Activated CD8-positive, alpha-beta memory T cell treated with anti-CD3 and anti-CD28 coated beads, Interleukin-2, amount 10 ng/mL, durations not matched to agents 7 days and 5 days (primary cell): Measurements from ENCODE around the gene UBE4A. TPM values are rescaled to one million over a fixed set of nuclear protein-coding genes. Genes with fewer than 3 reads are reported as not detected.
A peak's percentile ranks its signal among the peaks of the same experiment; 100 is the strongest.

Source experiments
- ATAC-seq: fragments of 150-1000 bp; cut with Tn5 transposase; one replicate; pipeline ENCODE4 v1.10.0; 2021; ENCODE audit warnings: moderate library complexity
- CTCF ChIA-PET: fragments of 350-600 bp; sonication (Branson Sonifier 250); formaldehyde crosslinking; loops from one replicate; lab custom pipeline; 2021; ENCODE audit warnings: antibody characterized with exemption; lab: Charles Lee
- DNase-seq: peaks from one replicate; pipeline ENCODE4 v3.0.0-alpha.2; 2020
- H3K27ac Mint-ChIP-seq: one replicate; pipeline ENCODE4 v1.8.0; 2021; ENCODE audit warnings: mild to moderate bottlenecking, mixed read lengths
- H3K27me3 Mint-ChIP-seq: one replicate; pipeline ENCODE4 v1.8.0; 2021; ENCODE audit warnings: mixed read lengths
- H3K36me3 Mint-ChIP-seq: one replicate; pipeline ENCODE4 v1.8.0; 2021; ENCODE audit warnings: mild to moderate bottlenecking, mixed read lengths
- H3K4me1 Mint-ChIP-seq: one replicate; pipeline ENCODE4 v1.8.0; 2021; ENCODE audit warnings: mixed read lengths
- H3K4me3 Mint-ChIP-seq: one replicate; pipeline ENCODE4 v1.8.0; 2021; ENCODE audit warnings: mild to moderate bottlenecking, moderate library complexity, mixed read lengths
- H3K9me3 Mint-ChIP-seq: one replicate; pipeline ENCODE4 v1.8.0; 2022; ENCODE audit warnings: low read depth, mixed read lengths
- total RNA-seq, 2 experiments: library from RNA; stranded (reverse); gene quantifications; one replicate each; pipeline ENCODE4 v1.2.3, GENCODE V29; 2021

The UBE4A gene
- total RNA-seq, 2 experiments from 2014 or later = 43.4 to 47.8 TPM

- CTCF ChIA-PET = no interaction called here
- DNase-seq = no peak
- Mint-ChIP-seq H3K36me3 (peaks cover 68% of the 10 kb centered on the region), H3K27me3 (no peaks in the 10 kb centered on the region), H3K4me3 (no peak overlapping the region), H3K9me3 (no peaks in the 10 kb centered on the region), H3K27ac (peak overlapping the region; percentile 24), H3K4me1 (peaks cover 58% of the 10 kb centered on the region)
- no peak for ATAC-seq
Observed at GRCh38 chr11:118349475-118349874, 9.9 kb upstream of the UBE4A start.

- Mint-ChIP-seq H3K9me3 (no peaks in the 10 kb centered on the region), H3K4me1 (peaks cover 30% of the 10 kb centered on the region), H3K27ac (peak overlapping the region; percentile 66), H3K36me3 (peaks cover 41% of the 10 kb centered on the region), H3K4me3 (no peak overlapping the region), H3K27me3 (no peaks in the 10 kb centered on the region)
- DNase-seq (no peak), ATAC-seq (peak; percentile 20)
- CTCF ChIA-PET = interaction anchor here (0.7 to 5.0 kb wide), 12 partner anchors 11 to 155 kb away, joined by 3 to 23 read pairs (median 5); partner anchors contain the start of genes CD3D and JAML
Observed at GRCh38 chr11:118353084-118353710, 6.2 kb upstream of the UBE4A start.

- CTCF ChIA-PET = no interaction called here
- no peak overlapping the region for H3K27ac Mint-ChIP-seq
- no peak overlapping the region for H3K4me3 Mint-ChIP-seq
- peaks cover 43% of the 10 kb centered on the region for H3K4me1 Mint-ChIP-seq
- no peak for ATAC-seq
- H3K36me3 Mint-ChIP-seq = peaks cover 16% of the 10 kb centered on the region
- no peak for DNase-seq
- H3K27me3 Mint-ChIP-seq = no peaks in the 10 kb centered on the region
- no peaks in the 10 kb centered on the region for H3K9me3 Mint-ChIP-seq
Observed at GRCh38 chr11:118358071-118358470, 1.3 kb upstream of the UBE4A start.

GRCh38 chr11:118364956-118365615, 5.7 kb downstream of the UBE4A start:
- no peak for DNase-seq
- H3K9me3 Mint-ChIP-seq = no peaks in the 10 kb centered on the region
- no peak overlapping the region for H3K27ac Mint-ChIP-seq
- no peak for ATAC-seq
- H3K27me3 Mint-ChIP-seq = no peaks in the 10 kb centered on the region
- peaks cover 40% of the 10 kb centered on the region for H3K36me3 Mint-ChIP-seq
- peaks cover 29% of the 10 kb centered on the region for H3K4me1 Mint-ChIP-seq
- CTCF ChIA-PET = interaction anchor here (0.7 to 2.2 kb wide), 10 partner anchors 9 to 194 kb away, joined by 3 to 8 read pairs (median 3); no protein-coding TSS in a partner anchor
- H3K4me3 Mint-ChIP-seq = no peak overlapping the region

GRCh38 chr11:118366287-118366686, 6.9 kb downstream of the UBE4A start:
- H3K36me3 Mint-ChIP-seq = peaks cover 48% of the 10 kb centered on the region
- ATAC-seq = no peak
- no peak overlapping the region for H3K4me3 Mint-ChIP-seq
- peak overlapping the region; percentile 17 for H3K27ac Mint-ChIP-seq
- CTCF ChIA-PET = interaction anchor here (0.7 to 2.1 kb wide), 4 partner anchors 13 to 64 kb away, joined by 3 to 4 read pairs (median 4); no protein-coding TSS in a partner anchor
- no peaks in the 10 kb centered on the region for H3K9me3 Mint-ChIP-seq
- peaks cover 19% of the 10 kb centered on the region for H3K4me1 Mint-ChIP-seq
- no peak for DNase-seq
- no peaks in the 10 kb centered on the region for H3K27me3 Mint-ChIP-seq

- no peak overlapping the region for H3K4me3 Mint-ChIP-seq
- H3K27ac Mint-ChIP-seq = no peak overlapping the region
- no peak for ATAC-seq
- no peaks in the 10 kb centered on the region for H3K9me3 Mint-ChIP-seq
- no peak for DNase-seq
- H3K27me3 Mint-ChIP-seq = no peaks in the 10 kb centered on the region
- H3K4me1 Mint-ChIP-seq = peaks cover 1% of the 10 kb centered on the region
- peaks cover 70% of the 10 kb centered on the region for H3K36me3 Mint-ChIP-seq
- CTCF ChIA-PET = no interaction called here
Observed at GRCh38 chr11:118370774-118371173, 11.4 kb downstream of the UBE4A start.

- Mint-ChIP-seq H3K4me3 (no peak overlapping the region), H3K27ac (no peak overlapping the region), H3K9me3 (no peaks in the 10 kb centered on the region), H3K36me3 (peaks cover 69% of the 10 kb centered on the region), H3K27me3 (no peaks in the 10 kb centered on the region), H3K4me1 (peaks cover 3% of the 10 kb centered on the region)
- CTCF ChIA-PET = interaction anchor here (0.8 to 1.9 kb wide), 4 partner anchors 8 to 19 kb away, joined by 3 to 5 read pairs (median 3); partner anchors contain the start of gene UBE4A
- DNase-seq = no peak
- no peak for ATAC-seq
Observed at GRCh38 chr11:118373263-118373662, 13.9 kb downstream of the UBE4A start.

GRCh38 chr11:118373871-118374270, 14.5 kb downstream of the UBE4A start:
- Mint-ChIP-seq H3K9me3 (no peaks in the 10 kb centered on the region), H3K27me3 (no peaks in the 10 kb centered on the region), H3K36me3 (peaks cover 65% of the 10 kb centered on the region), H3K27ac (no peak overlapping the region), H3K4me1 (peaks cover 3% of the 10 kb centered on the region), H3K4me3 (no peak overlapping the region)
- DNase-seq = no peak
- CTCF ChIA-PET = interaction anchor here (1.1 to 1.9 kb wide), 3 partner anchors 9 to 18 kb away, joined by 3 to 5 read pairs (median 3); partner anchors contain the start of gene UBE4A
- ATAC-seq = no peak

- H3K4me1 Mint-ChIP-seq = peaks cover 3% of the 10 kb centered on the region
- ATAC-seq (no peak), DNase-seq (no peak)
- CTCF ChIA-PET = interaction anchor here (1.9 kb wide), 1 partner anchor 12 kb away, joined by 6 read pairs; no protein-coding TSS in a partner anchor
- H3K27ac Mint-ChIP-seq = no peak overlapping the region
- no peaks in the 10 kb centered on the region for H3K9me3 Mint-ChIP-seq
- no peak overlapping the region for H3K4me3 Mint-ChIP-seq
- peaks cover 66% of the 10 kb centered on the region for H3K36me3 Mint-ChIP-seq
- H3K27me3 Mint-ChIP-seq = no peaks in the 10 kb centered on the region
Observed at GRCh38 chr11:118374729-118375128, 15.3 kb downstream of the UBE4A start.

GRCh38 chr11:118375978-118376377, 16.6 kb downstream of the UBE4A start:
- no peak for DNase-seq
- H3K4me3 Mint-ChIP-seq = no peak overlapping the region
- ATAC-seq = no peak
- no peaks in the 10 kb centered on the region for H3K9me3 Mint-ChIP-seq
- H3K27me3 Mint-ChIP-seq = no peaks in the 10 kb centered on the region
- peaks cover 62% of the 10 kb centered on the region for H3K36me3 Mint-ChIP-seq
- CTCF ChIA-PET = interaction anchor here (1.6 to 1.9 kb wide), 2 partner anchors 10 to 13 kb away, joined by 4 to 6 read pairs; no protein-coding TSS in a partner anchor
- H3K4me1 Mint-ChIP-seq = peaks cover 3% of the 10 kb centered on the region
- no peak overlapping the region for H3K27ac Mint-ChIP-seq

GRCh38 chr11:118379497-118379896, 20.1 kb downstream of the UBE4A start:
- no peak for ATAC-seq
- Mint-ChIP-seq H3K27me3 (no peaks in the 10 kb centered on the region), H3K4me3 (no peak overlapping the region), H3K9me3 (no peaks in the 10 kb centered on the region), H3K36me3 (peaks cover 66% of the 10 kb centered on the region), H3K4me1 (peaks cover 3% of the 10 kb centered on the region), H3K27ac (no peak overlapping the region)
- CTCF ChIA-PET = interaction anchor here (0.8 to 1.5 kb wide), 4 partner anchors 14 to 84 kb away, joined by 3 to 4 read pairs (median 3); no protein-coding TSS in a partner anchor
- DNase-seq = no peak

GRCh38 chr11:118380571-118380970, 21.2 kb downstream of the UBE4A start:
- no peaks in the 10 kb centered on the region for H3K27me3 Mint-ChIP-seq
- H3K9me3 Mint-ChIP-seq = no peaks in the 10 kb centered on the region
- H3K27ac Mint-ChIP-seq = no peak overlapping the region
- H3K4me1 Mint-ChIP-seq = peaks cover 3% of the 10 kb centered on the region
- CTCF ChIA-PET = interaction anchor here (0.6 to 1.5 kb wide), 3 partner anchors 15 to 198 kb away, joined by 3 to 4 read pairs (median 3); no protein-coding TSS in a partner anchor
- peaks cover 64% of the 10 kb centered on the region for H3K36me3 Mint-ChIP-seq
- no peak overlapping the region for H3K4me3 Mint-ChIP-seq
- ATAC-seq (no peak), DNase-seq (no peak)

- no peak overlapping the region for H3K27ac Mint-ChIP-seq
- H3K4me1 Mint-ChIP-seq = no peaks in the 10 kb centered on the region
- H3K36me3 Mint-ChIP-seq = peaks cover 69% of the 10 kb centered on the region
- H3K27me3 Mint-ChIP-seq = no peaks in the 10 kb centered on the region
- no peak overlapping the region for H3K4me3 Mint-ChIP-seq
- ATAC-seq (no peak), DNase-seq (no peak)
- no peaks in the 10 kb centered on the region for H3K9me3 Mint-ChIP-seq
- CTCF ChIA-PET = interaction anchor here (0.7 to 1.6 kb wide), 3 partner anchors 23 to 110 kb away, joined by 3 to 8 read pairs (median 3); no protein-coding TSS in a partner anchor
Observed at GRCh38 chr11:118382954-118383353, 23.6 kb downstream of the UBE4A start.
